ENCODE results near the gene JAG2. TPM values are rescaled to one million over a fixed set of nuclear protein-coding genes. Genes with fewer than 3 reads are reported as not detected.

Gene JAG2
- total and polyA plus RNA-seq, 8 donors, result 9.9 to 38.3 (median 11.0) TPM

DNA sequence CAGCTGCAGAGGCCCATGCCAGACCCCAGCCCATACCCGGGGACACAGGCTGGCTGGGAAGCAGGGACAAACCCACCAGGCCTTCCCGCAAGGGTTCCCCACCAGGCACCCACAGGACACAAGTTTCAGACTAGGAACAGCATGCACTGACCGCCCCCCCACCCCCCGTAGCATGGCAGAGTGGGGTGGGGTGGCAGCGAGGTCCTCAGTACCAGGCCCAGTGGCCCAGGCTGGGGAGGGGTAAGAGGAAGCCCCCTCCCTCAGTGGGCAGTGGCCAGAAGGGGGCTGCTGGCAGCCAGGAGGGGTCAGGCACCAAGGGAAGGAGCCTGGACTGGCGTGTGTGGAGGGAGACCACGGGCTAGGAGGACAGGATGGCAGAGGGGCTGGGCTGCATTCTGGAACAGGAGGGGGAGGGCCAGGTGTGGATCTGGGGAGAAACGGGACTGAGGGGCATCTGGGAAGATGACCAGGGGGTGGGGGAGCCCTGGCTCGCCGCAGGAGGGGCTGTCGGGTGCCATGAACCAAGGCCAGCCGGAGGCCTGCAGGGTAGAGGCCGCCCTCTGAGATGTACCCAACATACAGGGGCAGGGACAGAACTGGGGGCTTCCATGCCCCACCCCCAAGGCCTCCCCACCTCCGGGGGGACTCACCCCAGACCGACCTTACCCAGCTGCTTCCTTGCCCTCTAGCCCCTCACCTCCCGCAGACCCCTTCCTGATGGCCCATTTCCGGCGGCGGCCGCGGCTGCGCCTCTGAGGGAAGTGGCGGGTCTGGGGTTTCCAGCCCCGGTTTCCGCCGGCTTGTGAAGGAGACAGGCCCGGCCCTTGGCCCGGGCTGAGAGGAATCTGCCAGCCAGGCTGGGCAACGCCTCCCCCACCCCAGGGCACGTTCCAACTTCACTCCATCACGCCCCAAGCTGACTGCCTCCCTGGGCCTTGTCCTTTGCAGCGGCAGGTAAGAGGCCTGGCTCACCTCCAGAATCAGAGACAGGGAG, 5.6 kb upstream of the JAG2 start:
- H3K4me3 ChIP-seq, result no peak overlapping the region
- ATAC-seq, result no peak
- no peaks in the 10 kb centered on the region for H3K36me3 ChIP-seq
- FAIRE-seq, result no peak
- no peak overlapping the region for H3K27ac ChIP-seq
- intact Hi-C loops (cut with DNase I), result no loop called here
- TF ChIP-seq, protein P1, sequence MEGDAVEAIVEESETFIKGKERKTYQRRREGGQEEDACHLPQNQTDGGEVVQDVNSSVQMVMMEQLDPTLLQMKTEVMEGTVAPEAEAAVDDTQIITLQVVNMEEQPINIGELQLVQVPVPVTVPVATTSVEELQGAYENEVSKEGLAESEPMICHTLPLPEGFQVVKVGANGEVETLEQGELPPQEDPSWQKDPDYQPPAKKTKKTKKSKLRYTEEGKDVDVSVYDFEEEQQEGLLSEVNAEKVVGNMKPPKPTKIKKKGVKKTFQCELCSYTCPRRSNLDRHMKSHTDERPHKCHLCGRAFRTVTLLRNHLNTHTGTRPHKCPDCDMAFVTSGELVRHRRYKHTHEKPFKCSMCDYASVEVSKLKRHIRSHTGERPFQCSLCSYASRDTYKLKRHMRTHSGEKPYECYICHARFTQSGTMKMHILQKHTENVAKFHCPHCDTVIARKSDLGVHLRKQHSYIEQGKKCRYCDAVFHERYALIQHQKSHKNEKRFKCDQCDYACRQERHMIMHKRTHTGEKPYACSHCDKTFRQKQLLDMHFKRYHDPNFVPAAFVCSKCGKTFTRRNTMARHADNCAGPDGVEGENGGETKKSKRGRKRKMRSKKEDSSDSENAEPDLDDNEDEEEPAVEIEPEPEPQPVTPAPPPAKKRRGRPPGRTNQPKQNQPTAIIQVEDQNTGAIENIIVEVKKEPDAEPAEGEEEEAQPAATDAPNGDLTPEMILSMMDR (IDR thresholded peaks at IDR 0.05), result no peak
- H3K9me3 ChIP-seq, result no peaks in the 10 kb centered on the region
- 73 to 81% methylated on average over 30 to 32 of the region's 32 CpGs for WGBS, 2 donors
- no peak for DNase-seq
- H3K27me3 ChIP-seq, result no peaks in the 10 kb centered on the region
- H3K4me1 ChIP-seq, result peaks cover 14 to 21% (median 19%) of the 10 kb centered on the region in 3 donors

DNA sequence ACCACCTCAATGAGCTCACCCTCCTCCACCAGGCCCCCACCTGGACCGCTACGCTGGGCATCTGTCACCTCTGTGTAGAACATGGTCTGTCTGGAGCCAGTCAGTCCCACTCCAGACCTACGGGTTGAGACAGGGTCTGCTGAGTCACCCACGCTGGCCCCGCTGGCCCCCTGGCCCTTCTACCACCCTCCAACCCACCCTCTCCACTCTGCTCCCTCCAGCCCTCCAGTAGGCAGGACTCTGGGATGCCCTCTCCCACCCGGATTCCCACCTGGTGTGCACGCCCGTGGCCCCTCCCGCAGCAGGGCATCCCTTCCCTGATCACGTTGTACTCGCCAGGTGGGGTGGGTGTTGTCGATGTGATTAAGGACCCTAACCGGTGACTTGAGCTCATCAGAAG, 4.6 kb upstream of the JAG2 start:
- intact Hi-C loops (cut with DNase I), result no loop called here
- TF ChIP-seq, protein P1 (IDR thresholded peaks at IDR 0.05), result no peak
- H3K4me1 ChIP-seq, result peaks cover 14 to 21% (median 19%) of the 10 kb centered on the region in 3 donors
- FAIRE-seq (no peak), ATAC-seq (no peak), DNase-seq (no peak)
- no peak overlapping the region for H3K4me3 ChIP-seq
- H3K36me3 ChIP-seq, result no peaks in the 10 kb centered on the region
- 92 to 96% methylated on average over 13 of the region's 13 CpGs for WGBS, 2 donors
- H3K9me3 ChIP-seq, result no peaks in the 10 kb centered on the region
- H3K27me3 ChIP-seq, result no peaks in the 10 kb centered on the region
- H3K27ac ChIP-seq, result no peak overlapping the region

- no peak for DNase-seq
- ATAC-seq, result no peak
- Histone ChIP-seq H3K9me3 (no peaks in the 10 kb centered on the region), H3K27me3 (no peaks in the 10 kb centered on the region), H3K4me1 (peaks cover 14 to 21% (median 19%) of the 10 kb centered on the region in 3 donors), H3K36me3 (no peaks in the 10 kb centered on the region), H3K4me3 (no peak overlapping the region), H3K27ac (no peak overlapping the region)
- TF ChIP-seq, protein P1 (IDR thresholded peaks at IDR 0.05), result no peak
- 63 to 64% methylated on average over 7 of the region's 7 CpGs for WGBS, 2 donors
- no peak for FAIRE-seq
- intact Hi-C loops (cut with DNase I), result no loop called here
Measured at GRCh38 chr14:105172476-105172875, 3.9 kb upstream of the JAG2 start.

DNA sequence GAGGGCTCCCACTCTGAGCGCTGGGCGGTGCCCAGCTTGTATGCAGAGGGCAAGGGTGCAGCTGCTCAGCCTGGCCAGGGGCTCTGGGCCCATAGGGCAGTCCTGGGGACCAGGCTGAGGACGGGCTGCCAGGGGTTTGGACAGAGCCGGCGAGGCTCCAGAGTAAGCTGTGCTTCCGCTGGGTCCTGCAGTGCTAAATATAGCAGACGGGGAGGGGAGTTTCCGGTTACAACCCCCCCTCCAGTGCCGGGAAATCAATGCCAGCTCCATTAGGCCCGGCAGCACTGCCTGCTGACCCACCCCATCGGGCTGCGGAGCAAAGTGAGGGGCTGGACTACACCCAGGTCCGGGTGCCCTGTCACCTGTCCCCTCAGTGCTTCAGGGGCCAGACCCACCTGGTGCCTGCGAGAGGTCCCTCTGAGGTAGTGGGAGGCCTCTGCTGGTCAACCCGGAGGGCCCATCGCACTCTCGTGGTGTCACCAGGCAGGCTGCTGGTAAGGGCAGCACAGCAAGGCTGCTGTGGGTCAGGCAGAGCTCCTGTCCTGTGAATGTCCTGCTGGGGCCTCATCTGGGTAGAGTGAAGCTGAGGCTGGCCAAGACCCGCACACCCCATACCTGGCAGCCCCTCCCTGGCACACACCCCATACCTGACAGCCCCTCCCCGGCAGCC, 2.6 kb upstream of the JAG2 start:
- Histone ChIP-seq H3K4me3 (no peak overlapping the region), H3K9me3 (no peaks in the 10 kb centered on the region), H3K4me1 (peaks cover 8 to 22% (median 18%) of the 10 kb centered on the region in 3 donors), H3K27me3 (no peaks in the 10 kb centered on the region), H3K36me3 (no peaks in the 10 kb centered on the region), H3K27ac (peak overlapping the region in 3 of 4 donors; percentile 7 to 53 (median 47))
- no peak for FAIRE-seq
- 14 to 18% methylated on average over 19 of the region's 19 CpGs for WGBS, 2 donors
- peak; percentile 21 to 69 (median 53) for ATAC-seq
- intact Hi-C loops (cut with DNase I), result no loop called here
- TF ChIP-seq, protein P1 (IDR thresholded peaks at IDR 0.05), result no peak
- DNase-seq, result peak in 2 of 6 donors; percentile 61 to 67
